Liver (tissue), 9 donors: ENCODE measurements around the gene TEX9. TPM values are rescaled to one million over a fixed set of nuclear protein-coding genes. Genes with fewer than 3 reads are reported as not detected.

ENCODE experiments used
- DNase-seq: peaks from one replicate; pipeline ENCODE4 v3.0.0-alpha.2; 2017; ENCODE audit warnings: low spot score
- H3K27ac ChIP-seq, 2 donors: one replicate each; pipeline ENCODE4 v1.7.0; 2013; ENCODE audit warnings: inconsistent platforms in 2 of 2, low read length in 2 of 2, control low read depth in 1 of 2, low read depth in 1 of 2, mild to moderate bottlenecking in 1 of 2
- H3K27me3 ChIP-seq, 4 donors: one replicate each; pipeline versions ENCODE4 v1.6.1 to v1.7.0; 2013; ENCODE audit warnings: low read length in 3 of 4, inconsistent platforms in 1 of 4, mild to moderate bottlenecking in 1 of 4, moderate library complexity in 1 of 4; ENCODE audit not compliant: control insufficient read depth in 4 of 4, insufficient read depth in 4 of 4
- H3K36me3 ChIP-seq, 4 donors: one replicate each; pipeline versions ENCODE4 v1.6.1 to v1.7.0; 2013; ENCODE audit warnings: low read length in 3 of 4, mild to moderate bottlenecking in 3 of 4, low read depth in 1 of 4, moderate library complexity in 1 of 4; ENCODE audit not compliant: control insufficient read depth in 4 of 4, insufficient read depth in 3 of 4
- H3K4me1 ChIP-seq, 4 donors: one replicate each; pipeline versions ENCODE4 v1.6.1 to v1.7.0; 2013; ENCODE audit warnings: low read length in 3 of 4, mild to moderate bottlenecking in 3 of 4, moderate library complexity in 1 of 4; ENCODE audit not compliant: control insufficient read depth in 4 of 4, insufficient read depth in 4 of 4
- H3K4me3 ChIP-seq, 3 donors: one replicate each; pipeline versions ENCODE4 v1.6.1 to v1.7.0; 2013; ENCODE audit warnings: low read length in 3 of 3, control low read depth in 1 of 3, low read depth in 1 of 3, mild to moderate bottlenecking in 1 of 3
- H3K9ac ChIP-seq, 2 donors: one replicate each; pipeline ENCODE4 v1.7.0; 2013; ENCODE audit warnings: low read length in 2 of 2, mild to moderate bottlenecking in 2 of 2, moderate library complexity in 2 of 2, control low read depth in 1 of 2, low read depth in 1 of 2
- H3K9me3 ChIP-seq, 4 donors: one replicate each; pipeline versions ENCODE4 v1.6.1 to v1.7.0; 2013; ENCODE audit warnings: low read length in 3 of 4; ENCODE audit not compliant: control insufficient read depth in 4 of 4
- ATF3 ChIP-seq: IDR thresholded peaks from 2 replicates; pipeline ENCODE4 v1.6.1; 2016; ENCODE audit warnings: antibody characterized with exemption
- CTCF ChIP-seq: fragments of 150-350 bp; IDR thresholded peaks from 2 replicates; pipeline ENCODE4 v1.5.1; 2017; ENCODE audit warnings: improper control_type of control experiment, low read depth, low read length; ENCODE audit not compliant: missing input control
- EGR1 ChIP-seq, 2 donors: IDR thresholded peaks; 2 replicates each; pipeline ENCODE4 v1.6.1; 2016 to 2018; ENCODE audit warnings: antibody characterized with exemption in 2 of 2, low read depth in 2 of 2
- FOXA1 ChIP-seq: IDR thresholded peaks from 2 replicates; pipeline ENCODE4 v1.6.1; 2016; ENCODE audit warnings: antibody characterized with exemption
- FOXA2 ChIP-seq: IDR thresholded peaks from 2 replicates; pipeline ENCODE4 v1.6.1; 2016; ENCODE audit warnings: antibody characterized with exemption
- GABPA ChIP-seq, 2 donors: IDR thresholded peaks in 1 of 2; conservative IDR thresholded peaks in 1 of 2; 2 replicates each; pipeline ENCODE4 v1.6.1; 2016; ENCODE audit warnings: antibody characterized with exemption in 2 of 2, mild to moderate bottlenecking in 1 of 2, moderate library complexity in 1 of 2
- HNF4A ChIP-seq, 2 donors: conservative IDR thresholded peaks; 2 replicates each; pipeline ENCODE4 v1.6.1; 2016; ENCODE audit warnings: antibody characterized with exemption in 2 of 2, mild to moderate bottlenecking in 2 of 2
- HNF4G ChIP-seq: IDR thresholded peaks from 2 replicates; pipeline ENCODE4 v1.6.1; 2016; ENCODE audit warnings: antibody characterized with exemption
- JUND ChIP-seq, 2 donors: IDR thresholded peaks; 2 replicates each; pipeline ENCODE4 v1.6.1; 2016; ENCODE audit warnings: antibody characterized with exemption in 2 of 2
- NR2F2 ChIP-seq: IDR thresholded peaks from 2 replicates; pipeline ENCODE4 v1.6.1; 2016; ENCODE audit warnings: antibody characterized with exemption
- RAD21 ChIP-seq, 2 donors: IDR thresholded peaks; 2 replicates each; pipeline ENCODE4 v1.6.1; 2016; ENCODE audit warnings: antibody characterized with exemption in 2 of 2, mild to moderate bottlenecking in 2 of 2
- RXRA ChIP-seq, 2 donors: IDR thresholded peaks; 2 replicates each; pipeline ENCODE4 v1.6.1; 2017 to 2018; ENCODE audit warnings: antibody characterized with exemption in 2 of 2, mild to moderate bottlenecking in 1 of 2
- SP1 ChIP-seq: IDR thresholded peaks from 2 replicates; pipeline ENCODE4 v1.6.1; 2018; ENCODE audit warnings: antibody characterized with exemption, mild to moderate bottlenecking
- TAF1 ChIP-seq: conservative IDR thresholded peaks from 2 replicates; pipeline ENCODE4 v1.6.1; 2016; ENCODE audit warnings: antibody characterized with exemption, mild to moderate bottlenecking
- YY1 ChIP-seq: IDR thresholded peaks from 2 replicates; pipeline ENCODE4 v1.6.1; 2016; ENCODE audit warnings: antibody characterized with exemption, mild to moderate bottlenecking
- WGBS: extraction: QIAGEN DNeasy Blood & Tissue Kit; methylation state at CpG from one replicate; pipeline ENCODE4 v1.1.7; 2013; 5-methylcytosine and 5-hydroxymethylcytosine counted together
- polyA plus RNA-seq, 2 donors: library from polyadenylated mRNA; stranded (reverse) in 1 of 2; unstranded in 1 of 2; fragments of 200-250 nt in 1 of 2; fragments of >200 nt in 1 of 2; fragmentation: Nextera tagmentation in 1 of 2; extraction: Ambion mirVana in 1 of 2; gene quantifications; one replicate each; pipeline versions ENCODE4 v1.2.1 to v1.2.3, GENCODE V29; 2013 to 2015
- total RNA-seq, 2 donors: library from RNA; depleted of rRNA; stranded (reverse); fragments of >200 nt; gene quantifications; one replicate each; pipeline ENCODE4 v1.2.3, GENCODE V29; 2014
- TF ChIP-seq, protein P1 (sequence below): IDR thresholded peaks from 2 replicates; pipeline ENCODE4 v1.6.1; 2016; ENCODE audit warnings: antibody characterized with exemption
- TF ChIP-seq, protein P2 (sequence below): IDR thresholded peaks from 2 replicates; pipeline ENCODE4 v1.6.1; 2016; ENCODE audit warnings: antibody characterized with exemption
- TF ChIP-seq, protein P3 (sequence below): IDR thresholded peaks from 2 replicates; pipeline ENCODE4 v1.6.1; 2016; ENCODE audit warnings: antibody characterized with exemption, mild to moderate bottlenecking
- donor health status: healthy.
- donor health status: healthy.
- donor health status: healthy.
- donor health status: healthy.
- donor health status: healthy.

Gene TEX9
- total and polyA plus RNA-seq, 4 donors: 0.48 to 1.4 (median 0.90) TPM

DNA sequence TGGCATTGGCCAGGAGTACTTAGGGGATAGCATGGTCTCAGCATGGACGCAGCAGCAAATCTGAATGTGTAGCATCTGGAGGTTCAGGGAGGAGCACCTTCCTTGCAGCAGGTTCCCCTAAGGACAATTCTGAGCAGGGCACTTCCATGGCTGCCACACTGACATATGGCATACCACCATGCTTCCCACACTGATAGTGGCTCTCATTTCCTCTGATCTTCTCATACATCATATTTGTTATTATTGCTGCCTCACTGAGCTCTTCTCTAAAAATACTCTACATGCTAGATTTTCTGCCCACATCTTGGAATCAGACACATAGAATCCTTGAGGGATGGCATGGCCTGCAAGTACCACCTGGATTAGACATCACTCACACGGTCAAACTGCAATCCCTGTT, 107.1 kb downstream of the TEX9 start:
- WGBS: 88% methylated on average over 2 of the region's 2 CpGs
- Histone ChIP-seq H3K4me1 (peaks cover 0 to 3% (median 0%) of the 10 kb centered on the region in 4 donors), H3K4me3 (no peak overlapping the region), H3K9me3 (no peaks in the 10 kb centered on the region), H3K36me3 (no peaks in the 10 kb centered on the region), H3K27me3 (no peaks in the 10 kb centered on the region), H3K27ac (no peak overlapping the region), H3K9ac (no peak overlapping the region)
- TF ChIP-seq GABPA (IDR thresholded peaks at IDR 0.05 in 1 of 2, conservative IDR thresholded peaks at IDR 0.05 in 1 of 2): no peak
- no peak for TF ChIP-seq SP1
- TF ChIP-seq EGR1 (IDR thresholded peaks at IDR 0.05; ENCODE audit: low read depth in 2 of 2): no peak
- TF ChIP-seq, protein P1, sequence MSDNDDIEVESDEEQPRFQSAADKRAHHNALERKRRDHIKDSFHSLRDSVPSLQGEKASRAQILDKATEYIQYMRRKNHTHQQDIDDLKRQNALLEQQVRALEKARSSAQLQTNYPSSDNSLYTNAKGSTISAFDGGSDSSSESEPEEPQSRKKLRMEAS: no peak
- no peak for TF ChIP-seq HNF4G
- TF ChIP-seq JUND (IDR thresholded peaks at IDR 0.05): no peak
- no peak for TF ChIP-seq NR2F2
- no peak for TF ChIP-seq HNF4A (conservative IDR thresholded peaks at IDR 0.05)
- no peak for TF ChIP-seq ATF3
- no peak for TF ChIP-seq TAF1
- TF ChIP-seq, protein P2, sequence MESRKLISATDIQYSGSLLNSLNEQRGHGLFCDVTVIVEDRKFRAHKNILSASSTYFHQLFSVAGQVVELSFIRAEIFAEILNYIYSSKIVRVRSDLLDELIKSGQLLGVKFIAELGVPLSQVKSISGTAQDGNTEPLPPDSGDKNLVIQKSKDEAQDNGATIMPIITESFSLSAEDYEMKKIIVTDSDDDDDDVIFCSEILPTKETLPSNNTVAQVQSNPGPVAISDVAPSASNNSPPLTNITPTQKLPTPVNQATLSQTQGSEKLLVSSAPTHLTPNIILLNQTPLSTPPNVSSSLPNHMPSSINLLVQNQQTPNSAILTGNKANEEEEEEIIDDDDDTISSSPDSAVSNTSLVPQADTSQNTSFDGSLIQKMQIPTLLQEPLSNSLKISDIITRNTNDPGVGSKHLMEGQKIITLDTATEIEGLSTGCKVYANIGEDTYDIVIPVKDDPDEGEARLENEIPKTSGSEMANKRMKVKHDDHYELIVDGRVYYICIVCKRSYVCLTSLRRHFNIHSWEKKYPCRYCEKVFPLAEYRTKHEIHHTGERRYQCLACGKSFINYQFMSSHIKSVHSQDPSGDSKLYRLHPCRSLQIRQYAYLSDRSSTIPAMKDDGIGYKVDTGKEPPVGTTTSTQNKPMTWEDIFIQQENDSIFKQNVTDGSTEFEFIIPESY: no peak
- no peak for TF ChIP-seq YY1
- TF ChIP-seq CTCF: no peak
- TF ChIP-seq FOXA2: no peak
- no peak for TF ChIP-seq RAD21 (IDR thresholded peaks at IDR 0.05)
- DNase-seq: no peak

DNA sequence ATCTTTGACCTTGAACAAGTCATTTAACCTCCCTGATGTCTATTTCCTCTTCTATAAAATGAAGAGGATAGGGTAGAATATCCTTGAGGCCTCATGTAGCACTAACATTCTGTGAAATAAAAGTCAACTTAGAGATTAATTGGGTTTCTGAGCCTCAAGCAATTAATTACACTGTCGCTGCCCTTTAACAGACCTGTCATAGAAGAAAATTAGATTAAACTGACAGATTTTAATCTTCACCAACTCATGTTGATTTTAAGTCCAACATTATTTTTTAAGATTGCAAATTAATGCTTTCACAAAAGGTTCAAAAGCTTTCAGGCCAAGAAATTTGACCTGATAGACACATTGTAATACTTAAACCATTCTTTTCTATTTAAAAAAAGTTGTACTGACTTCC, 107.8 kb downstream of the TEX9 start:
- DNase-seq: no peak
- Histone ChIP-seq H3K4me3 (no peak overlapping the region), H3K27ac (no peak overlapping the region), H3K9ac (no peak overlapping the region), H3K4me1 (peaks cover 0 to 3% (median 0%) of the 10 kb centered on the region in 4 donors), H3K9me3 (no peaks in the 10 kb centered on the region), H3K36me3 (no peaks in the 10 kb centered on the region), H3K27me3 (no peaks in the 10 kb centered on the region)
- TF ChIP-seq EGR1 (IDR thresholded peaks at IDR 0.05; ENCODE audit: low read depth in 2 of 2) (no peak), FOXA1 (no peak), HNF4G (no peak), NR2F2 (no peak), RXRA (IDR thresholded peaks at IDR 0.05) (no peak), FOXA2 (no peak), SP1 (no peak), GABPA (IDR thresholded peaks at IDR 0.05 in 1 of 2, conservative IDR thresholded peaks at IDR 0.05 in 1 of 2) (no peak)
- TF ChIP-seq, protein P1: no peak
- TF ChIP-seq, protein P3, sequence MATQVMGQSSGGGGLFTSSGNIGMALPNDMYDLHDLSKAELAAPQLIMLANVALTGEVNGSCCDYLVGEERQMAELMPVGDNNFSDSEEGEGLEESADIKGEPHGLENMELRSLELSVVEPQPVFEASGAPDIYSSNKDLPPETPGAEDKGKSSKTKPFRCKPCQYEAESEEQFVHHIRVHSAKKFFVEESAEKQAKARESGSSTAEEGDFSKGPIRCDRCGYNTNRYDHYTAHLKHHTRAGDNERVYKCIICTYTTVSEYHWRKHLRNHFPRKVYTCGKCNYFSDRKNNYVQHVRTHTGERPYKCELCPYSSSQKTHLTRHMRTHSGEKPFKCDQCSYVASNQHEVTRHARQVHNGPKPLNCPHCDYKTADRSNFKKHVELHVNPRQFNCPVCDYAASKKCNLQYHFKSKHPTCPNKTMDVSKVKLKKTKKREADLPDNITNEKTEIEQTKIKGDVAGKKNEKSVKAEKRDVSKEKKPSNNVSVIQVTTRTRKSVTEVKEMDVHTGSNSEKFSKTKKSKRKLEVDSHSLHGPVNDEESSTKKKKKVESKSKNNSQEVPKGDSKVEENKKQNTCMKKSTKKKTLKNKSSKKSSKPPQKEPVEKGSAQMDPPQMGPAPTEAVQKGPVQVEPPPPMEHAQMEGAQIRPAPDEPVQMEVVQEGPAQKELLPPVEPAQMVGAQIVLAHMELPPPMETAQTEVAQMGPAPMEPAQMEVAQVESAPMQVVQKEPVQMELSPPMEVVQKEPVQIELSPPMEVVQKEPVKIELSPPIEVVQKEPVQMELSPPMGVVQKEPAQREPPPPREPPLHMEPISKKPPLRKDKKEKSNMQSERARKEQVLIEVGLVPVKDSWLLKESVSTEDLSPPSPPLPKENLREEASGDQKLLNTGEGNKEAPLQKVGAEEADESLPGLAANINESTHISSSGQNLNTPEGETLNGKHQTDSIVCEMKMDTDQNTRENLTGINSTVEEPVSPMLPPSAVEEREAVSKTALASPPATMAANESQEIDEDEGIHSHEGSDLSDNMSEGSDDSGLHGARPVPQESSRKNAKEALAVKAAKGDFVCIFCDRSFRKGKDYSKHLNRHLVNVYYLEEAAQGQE: no peak
- WGBS: 87% methylated on average over 1 of the region's 1 CpG
